Stimulated activated CD8-positive, alpha-beta memory T cell treated with anti-CD3 and anti-CD28 coated beads, Interleukin-2, amount 100 ng/mL, for 48 hours (primary cell): ENCODE data around the gene TFCP2.

Experiments used
- DNase-seq, 2 donors: peaks; one replicate each; pipeline ENCODE4 v3.0.0-alpha.2; 2020; ENCODE audit warnings: low read depth in 2 of 2

The TFCP2 gene

GRCh38 chr12:51156245-51156765 lies 16.6 kb downstream of the TFCP2 start:
- no peak for DNase-seq

- no peak for DNase-seq
Measured at GRCh38 chr12:51152953-51153352, 20.0 kb downstream of the TFCP2 start.

- DNase-seq = no peak
Measured at GRCh38 chr12:51150777-51151176, 22.2 kb downstream of the TFCP2 start.

- DNase-seq = no peak
Measured at GRCh38 chr12:51147309-51147708, 25.6 kb downstream of the TFCP2 start.

GRCh38 chr12:51139292-51139844 lies 33.6 kb downstream of the TFCP2 start:
- DNase-seq = no peak

- no peak for DNase-seq
Measured at GRCh38 chr12:51132693-51133092, 40.2 kb downstream of the TFCP2 start.

- no peak for DNase-seq
Measured at GRCh38 chr12:51131745-51132521, 41.0 kb downstream of the TFCP2 start.

- DNase-seq = no peak
Measured at GRCh38 chr12:51128919-51129318, 44.0 kb downstream of the TFCP2 start.

- DNase-seq = no peak
Measured at GRCh38 chr12:51127050-51127729, 45.7 kb downstream of the TFCP2 start.

- no peak for DNase-seq
Measured at GRCh38 chr12:51126297-51126696, 46.6 kb downstream of the TFCP2 start.

- DNase-seq = no peak
Measured at GRCh38 chr12:51124504-51124903, 48.4 kb downstream of the TFCP2 start.

GRCh38 chr12:51122844-51123243 lies 50.1 kb downstream of the TFCP2 start:
- DNase-seq = no peak

GRCh38 chr12:51118706-51119105 lies 54.2 kb downstream of the TFCP2 start:
- DNase-seq = no peak

GRCh38 chr12:51115533-51115932 lies 57.4 kb downstream of the TFCP2 start:
- no peak for DNase-seq

GRCh38 chr12:51108136-51108535 lies 64.8 kb downstream of the TFCP2 start:
- no peak for DNase-seq

- DNase-seq = peak in 1 of 2 donors; percentile 20
Measured at GRCh38 chr12:51103977-51104376, 69.0 kb downstream of the TFCP2 start.

- DNase-seq = no peak
Measured at GRCh38 chr12:51098611-51099010, 74.3 kb downstream of the TFCP2 start.

GRCh38 chr12:51090705-51091229 lies 82.2 kb downstream of the TFCP2 start:
- DNase-seq = no peak

GRCh38 chr12:51087818-51088217 lies 85.1 kb downstream of the TFCP2 start:
- no peak for DNase-seq

GRCh38 chr12:51086933-51087332 lies 86.0 kb downstream of the TFCP2 start:
- no peak for DNase-seq

- no peak for DNase-seq
Measured at GRCh38 chr12:51085757-51086156, 87.2 kb downstream of the TFCP2 start.

GRCh38 chr12:51083126-51083833 lies 89.7 kb downstream of the TFCP2 start, which contains the start of gene CSRNP2:
TSS of gene CSRNP2 (minus strand) at chr12:51083596. CDS start at chr12:51076561, 7,035 bp downstream.
- DNase-seq = peak; percentile 90 to 91
